Measurements from ENCODE around the gene PPME1. TPM values are rescaled to one million over a fixed set of nuclear protein-coding genes. Genes with fewer than 3 reads are reported as not detected.
"Not testable (repeated sequence)": the region's sequence is repeated elsewhere in the genome, so short reads cannot be mapped to it uniquely, and the experiment has no call there.

Gene PPME1
- total RNA-seq, 1 experiment from 2014 or later = 39.4 TPM

- Histone ChIP-seq H3K9me3 (ENCODE audit: control insufficient read depth, low read depth, low read length) (no peaks in the 10 kb centered on the region), H2BK120ac (ENCODE audit: low read depth, low read length, poor library complexity, severe bottlenecking) (no peak overlapping the region), H3K56ac (ENCODE audit: insufficient read length, low read depth, low read length) (no peak overlapping the region), H2BK5ac (ENCODE audit: insufficient read length, low read length) (no peak overlapping the region), H4K8ac (replicated peaks; ENCODE audit: insufficient read length, low read depth, low read length) (no peak overlapping the region), H3K79me2 (ENCODE audit: insufficient read depth, low read length) (no peaks in the 10 kb centered on the region), H4K5ac (ENCODE audit: insufficient read length, low read depth, low read length) (no peak overlapping the region), H4K91ac (ENCODE audit: insufficient read length, low read depth, low read length) (no peak overlapping the region), H3K14ac (ENCODE audit: insufficient read depth, low read length) (no peak overlapping the region), H2BK20ac (ENCODE audit: low read depth, low read length, poor library complexity, severe bottlenecking) (no peak overlapping the region), H3K18ac (ENCODE audit: insufficient read length, low read depth, low read length) (no peak overlapping the region), H3K23ac (ENCODE audit: insufficient read length, low read depth, low read length) (no peak overlapping the region), H3K4me2 (ENCODE audit: insufficient read depth, insufficient read length, low read length) (no peak overlapping the region), H3T11ph (ENCODE audit: low read length) (no peak overlapping the region), H2AK5ac (ENCODE audit: insufficient read length, low read length) (no peak overlapping the region), H3K79me1 (ENCODE audit: insufficient read depth, low read depth, low read length, poor library complexity, severe bottlenecking) (no peaks in the 10 kb centered on the region), H3K27ac (ENCODE audit: insufficient read length, low read depth, low read length) (no peak overlapping the region), H4K20me1 (ENCODE audit: control insufficient read depth, insufficient read depth, insufficient read length) (no peaks in the 10 kb centered on the region), H2BK12ac (ENCODE audit: insufficient read length, low read depth, low read length) (no peak overlapping the region), H2BK15ac (ENCODE audit: low read depth, low read length) (no peak overlapping the region), H3K27me3 (ENCODE audit: insufficient read depth, low read length) (no peaks in the 10 kb centered on the region), H3K4ac (ENCODE audit: low read depth, low read length) (no peak overlapping the region), H3K4me1 (ENCODE audit: insufficient read depth, low read length) (no peaks in the 10 kb centered on the region), H3K9ac (ENCODE audit: extremely low read depth, insufficient read length, low read length) (no peak overlapping the region), H3K23me2 (ENCODE audit: insufficient read length, low read depth, low read length, poor library complexity, severe bottlenecking) (no peaks in the 10 kb centered on the region), H2AFZ (ENCODE audit: low read length) (no peak overlapping the region)
- no peak for DNase-seq
- Mint-ChIP-seq H3K27ac (peak overlapping the region in 1 of 3 experiments; percentile 22; a peak in 1 of 7 replicates), H3K9me3 (no peaks in the 10 kb centered on the region), H3K27me3 (ENCODE audit: low read depth) (no peaks in the 10 kb centered on the region), H3K4me1 (no peaks in the 10 kb centered on the region), H3K36me3 (ENCODE audit: insufficient read depth in 1 of 3, low read depth in 3 of 3) (peaks cover 0 to 17% (median 2%) of the 10 kb centered on the region in 3 experiments; a peak in 4 of 7 replicates), H3K4me3 (no peak overlapping the region)
- no peak for TF ChIP-seq CTCF (conservative IDR thresholded peaks at IDR 0.05)
These were observed 48.1 kb upstream of the PPME1 start for GRCh38 chr11:74123008-74123448.

- not testable (repeated sequence) for H3K4ac ChIP-seq (ENCODE audit: low read depth, low read length); H3K23ac ChIP-seq (ENCODE audit: insufficient read length, low read depth, low read length); H3K79me2 ChIP-seq (ENCODE audit: insufficient read depth, low read length); H3K79me1 ChIP-seq (ENCODE audit: insufficient read depth, low read depth, low read length, poor library complexity, severe bottlenecking); H2AFZ ChIP-seq (ENCODE audit: low read length); H2BK12ac ChIP-seq (ENCODE audit: insufficient read length, low read depth, low read length); H4K20me1 ChIP-seq (ENCODE audit: control insufficient read depth, insufficient read depth, insufficient read length); H3K56ac ChIP-seq (ENCODE audit: insufficient read length, low read depth, low read length); H4K8ac ChIP-seq (replicated peaks; ENCODE audit: insufficient read length, low read depth, low read length); H3K14ac ChIP-seq (ENCODE audit: insufficient read depth, low read length); H3K4me3 Mint-ChIP-seq; H4K91ac ChIP-seq (ENCODE audit: insufficient read length, low read depth, low read length); H3K27ac ChIP-seq (ENCODE audit: insufficient read length, low read depth, low read length); H2BK20ac ChIP-seq (ENCODE audit: low read depth, low read length, poor library complexity, severe bottlenecking); H2BK120ac ChIP-seq (ENCODE audit: low read depth, low read length, poor library complexity, severe bottlenecking); H3T11ph ChIP-seq (ENCODE audit: low read length); H3K27ac Mint-ChIP-seq; H2BK15ac ChIP-seq (ENCODE audit: low read depth, low read length); H3K4me1 ChIP-seq (ENCODE audit: insufficient read depth, low read length); H3K23me2 ChIP-seq (ENCODE audit: insufficient read length, low read depth, low read length, poor library complexity, severe bottlenecking); H3K18ac ChIP-seq (ENCODE audit: insufficient read length, low read depth, low read length); H2AK5ac ChIP-seq (ENCODE audit: insufficient read length, low read length); DNase-seq; H3K27me3 ChIP-seq (ENCODE audit: insufficient read depth, low read length); H3K9me3 Mint-ChIP-seq; H3K9me3 ChIP-seq (ENCODE audit: control insufficient read depth, low read depth, low read length); H3K27me3 Mint-ChIP-seq (ENCODE audit: low read depth); H4K5ac ChIP-seq (ENCODE audit: insufficient read length, low read depth, low read length); H3K4me1 Mint-ChIP-seq; H3K4me2 ChIP-seq (ENCODE audit: insufficient read depth, insufficient read length, low read length); H3K9ac ChIP-seq (ENCODE audit: extremely low read depth, insufficient read length, low read length); H2BK5ac ChIP-seq (ENCODE audit: insufficient read length, low read length)
- no CpG with 5 or more reads among the region's 33 CpGs for WGBS (ENCODE audit: extremely low coverage, insufficient read length, low lambda C conversion rate)
- H3K36me3 Mint-ChIP-seq (ENCODE audit: insufficient read depth in 1 of 3, low read depth in 3 of 3) = peaks cover 26 to 54% (median 33%) of the 10 kb centered on the region in 3 experiments
These were observed 42.0 kb upstream of the PPME1 start for GRCh38 chr11:74129121-74129520.
